Uterus (tissue), 2 donors: ENCODE results near the gene FAM53B.

Experiments used
- CTCF ChIP-seq, 4 experiments: fragments of 200-600 bp in 2 of 4; fragments of 450-650 bp in 2 of 4; sonication (generic) in 2 of 4; IDR thresholded peaks; one replicate each; pipeline ENCODE4 v1.5.1; 2016 to 2019; ENCODE audit warnings: antibody characterized with exemption in 4 of 4, mild to moderate bottlenecking in 2 of 4, moderate library complexity in 1 of 4
- POLR2A ChIP-seq, 2 donors: fragments of 450-650 bp; IDR thresholded peaks; one replicate each; pipeline ENCODE4 v1.6.1; 2016; ENCODE audit warnings: antibody characterized with exemption in 2 of 2, mild to moderate bottlenecking in 1 of 2, moderate library complexity in 1 of 2

GRCh38 chr10:124605481-124605855 is 138.7 kb downstream of the FAM53B start:
- TF ChIP-seq CTCF (IDR thresholded peaks at IDR 0.05) (no peak), POLR2A (IDR thresholded peaks at IDR 0.05) (no peak)
